ENCODE data around the gene CRELD1.

GRCh38 chr3:9970020-9970652 is 36.5 kb downstream of the CRELD1 start:
- no peak for TF ChIP-seq MAX (IDR thresholded peaks at IDR 0.05; ENCODE audit: low read depth)
- TF ChIP-seq EZH2phosphoT487 (IDR thresholded peaks at IDR 0.05; ENCODE audit: borderline replicate concordance, low read depth): no peak
- TF ChIP-seq CTCF (IDR thresholded peaks at IDR 0.05): no peak
- no peak for TF ChIP-seq POLR2AphosphoS5 (IDR thresholded peaks at IDR 0.05; ENCODE audit: low read depth, low read length)
- TF ChIP-seq SMC3 (IDR thresholded peaks at IDR 0.05; ENCODE audit: low read depth, low read length): no peak
- no peak for TF ChIP-seq REST (IDR thresholded peaks at IDR 0.05; ENCODE audit: low read depth, low read length)
- TF ChIP-seq RXRA (IDR thresholded peaks at IDR 0.05; ENCODE audit: borderline replicate concordance, low read depth): no peak
- no peak for TF ChIP-seq TAF1 (IDR thresholded peaks at IDR 0.05; ENCODE audit: borderline replicate concordance, low read depth, low read length)
- no peak for TF ChIP-seq SIN3A (IDR thresholded peaks at IDR 0.05; ENCODE audit: borderline replicate concordance, low read depth, low read length)
- peak; percentile 31; the same call in 1 of the 2 replicates for TF ChIP-seq TEAD4 (IDR thresholded peaks at IDR 0.05; ENCODE audit: borderline replicate concordance, insufficient read depth)
- no peak for TF ChIP-seq YY1 (IDR thresholded peaks at IDR 0.05; ENCODE audit: low read depth)
